ENCODE measurements around the gene ODAD3.

ODAD3 gene

GRCh38 chr19:11373885-11374432 lies 61.0 kb downstream of the ODAD3 start:
- no peak for DNase-seq

GRCh38 chr19:11373166-11373884 lies 61.6 kb downstream of the ODAD3 start:
- DNase-seq: no peak

GRCh38 chr19:11370744-11371143 lies 64.2 kb downstream of the ODAD3 start:
- no peak for DNase-seq

Measured in CD4-positive, alpha-beta T cell treated with Interleukin-4 for 4 hours (primary cell).